NK-92 treated with Interleukin-12 subunit alpha and Interleukin-12 subunit beta, amount 100 ng/mL, for 24 hours (cell line): Measurements from ENCODE around the gene GTF3C1.

ENCODE experiments used
- DNase-seq: peaks from one replicate; lab custom pipeline; 2025; lab: John Stamatoyannopoulos, UW

Gene GTF3C1

GRCh38 chr16:27428026-27428785, 121.5 kb downstream of the GTF3C1 start:
- DNase-seq: no peak

GRCh38 chr16:27427538-27427937, 122.2 kb downstream of the GTF3C1 start:
- DNase-seq: no peak

- DNase-seq: peak; percentile 67
Measured at GRCh38 chr16:27426423-27427408, 123.0 kb downstream of the GTF3C1 start.

- no peak for DNase-seq
Measured at GRCh38 chr16:27425961-27426360, 123.8 kb downstream of the GTF3C1 start.

- no peak for DNase-seq
Measured at GRCh38 chr16:27424772-27425498, 124.8 kb downstream of the GTF3C1 start.

GRCh38 chr16:27421961-27422740, 127.6 kb downstream of the GTF3C1 start:
- no peak for DNase-seq

GRCh38 chr16:27417047-27417671, 132.6 kb downstream of the GTF3C1 start:
- DNase-seq: peak; percentile 36

- no peak for DNase-seq
Measured at GRCh38 chr16:27414788-27415431, 134.8 kb downstream of the GTF3C1 start.

- no peak for DNase-seq
Measured at GRCh38 chr16:27413956-27414355, 135.8 kb downstream of the GTF3C1 start.

- no peak for DNase-seq
Measured at GRCh38 chr16:27410761-27411160, 139.0 kb downstream of the GTF3C1 start.
